HUES48 (cell line): Measurements from ENCODE around the gene MAPKAP1.

Experiments
- H3K27ac ChIP-seq: one replicate; pipeline ENCODE4 v1.7.0; 2013; ENCODE audit warnings: low read depth, low read length, inconsistent platforms
- H3K27me3 ChIP-seq: 2 replicates; pipeline ENCODE4 v1.6.1; 2013; ENCODE audit warnings: mild to moderate bottlenecking, low read length; ENCODE audit not compliant: control insufficient read depth, insufficient read depth
- H3K36me3 ChIP-seq: 2 replicates; pipeline ENCODE4 v1.6.1; 2013; ENCODE audit warnings: low read length; ENCODE audit not compliant: control insufficient read depth, insufficient read depth
- H3K4me1 ChIP-seq: 2 replicates; pipeline ENCODE4 v1.6.1; 2013; ENCODE audit warnings: mild to moderate bottlenecking, low read length; ENCODE audit not compliant: control insufficient read depth, insufficient read depth
- H3K4me3 ChIP-seq: 2 replicates; pipeline ENCODE4 v1.5.1; 2013; ENCODE audit warnings: mild to moderate bottlenecking, low read depth, low read length
- H3K9ac ChIP-seq: 2 replicates; pipeline ENCODE4 v1.6.1; 2013; ENCODE audit warnings: mild to moderate bottlenecking, low read depth, low read length, moderate library complexity
- H3K9me3 ChIP-seq: 2 replicates; pipeline ENCODE4 v1.6.1; 2013; ENCODE audit warnings: low read length; ENCODE audit not compliant: control insufficient read depth, insufficient read depth

The MAPKAP1 gene

GRCh38 chr9:125548141-125548540 is 158.9 kb downstream of the MAPKAP1 start:
- H3K9me3 ChIP-seq, result no peaks in the 10 kb centered on the region
- H3K9ac ChIP-seq, result no peak overlapping the region
- H3K4me3 ChIP-seq, result no peak overlapping the region
- H3K4me1 ChIP-seq, result peaks cover 19% of the 10 kb centered on the region
- H3K27me3 ChIP-seq, result no peaks in the 10 kb centered on the region
- H3K36me3 ChIP-seq, result 0 out of 2 replicates have a peak, but pooled peaks cover 4% of the 10 kb centered on the region
- no peak overlapping the region for H3K27ac ChIP-seq

DNA sequence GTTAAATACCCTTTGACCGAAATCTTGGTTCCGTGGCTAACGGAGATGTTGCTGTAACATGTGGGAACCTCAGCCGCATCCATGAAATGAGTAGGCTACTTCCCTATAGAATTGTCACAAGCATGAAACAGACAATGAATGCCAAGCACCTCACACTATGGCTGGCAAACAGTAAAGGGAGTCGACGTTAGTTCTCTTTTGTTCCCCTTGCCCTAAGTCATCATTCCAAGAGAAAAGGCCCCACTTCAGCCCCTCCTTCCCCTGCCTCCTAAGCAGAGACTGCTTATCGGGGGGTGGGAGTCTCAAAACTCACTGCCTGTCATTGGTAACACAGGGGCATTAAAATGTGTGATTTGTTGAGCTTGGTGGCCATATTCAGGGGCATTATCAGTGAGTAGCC is 159.6 kb downstream of the MAPKAP1 start:
- Histone ChIP-seq H3K4me3 (no peak overlapping the region), H3K9ac (no peak overlapping the region), H3K9me3 (no peaks in the 10 kb centered on the region), H3K27me3 (no peaks in the 10 kb centered on the region), H3K27ac (no peak overlapping the region), H3K4me1 (peaks cover 19% of the 10 kb centered on the region), H3K36me3 (0 out of 2 replicates have a peak, but pooled peaks cover 4% of the 10 kb centered on the region)

GRCh38 chr9:125545845-125546244 is 161.2 kb downstream of the MAPKAP1 start:
- H3K4me1 ChIP-seq, result peaks cover 13% of the 10 kb centered on the region
- H3K36me3 ChIP-seq, result peaks cover 4% of the 10 kb centered on the region; the same call in 1 of the 2 replicates
- H3K9me3 ChIP-seq, result no peaks in the 10 kb centered on the region
- no peak overlapping the region for H3K4me3 ChIP-seq
- H3K27me3 ChIP-seq, result no peaks in the 10 kb centered on the region
- no peak overlapping the region for H3K27ac ChIP-seq
- H3K9ac ChIP-seq, result no peak overlapping the region

DNA sequence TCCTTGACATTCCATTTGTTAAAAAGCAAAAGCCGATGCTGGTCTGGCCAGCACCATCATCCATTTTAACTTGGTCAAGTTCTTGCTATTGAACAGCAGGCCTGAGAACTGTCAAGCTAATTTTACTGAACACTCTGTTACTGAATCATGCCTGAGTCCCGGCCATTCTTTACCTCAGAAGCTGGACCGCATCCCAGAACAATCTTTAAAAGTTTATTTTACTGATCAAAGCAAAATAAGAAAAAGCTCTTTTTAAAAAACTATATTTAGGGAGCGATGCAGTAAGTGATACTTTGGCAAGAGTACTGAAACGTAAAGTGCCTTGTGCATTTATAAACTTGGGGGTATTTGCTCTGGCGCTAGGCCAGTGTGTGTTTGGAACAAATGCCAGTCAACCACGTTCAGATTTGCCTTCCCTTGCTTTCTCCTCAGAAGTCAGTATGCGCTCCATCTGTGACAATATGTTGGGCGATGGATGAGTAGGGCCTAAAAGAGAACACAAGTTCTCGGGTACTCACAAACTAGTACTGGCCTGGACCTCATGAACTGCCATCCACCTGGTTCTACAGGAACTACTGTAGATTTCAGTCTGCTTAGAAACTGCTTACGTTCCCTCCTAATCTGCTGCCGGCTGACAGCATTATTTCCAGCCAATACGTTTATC is 161.9 kb downstream of the MAPKAP1 start:
- no peaks in the 10 kb centered on the region for H3K9me3 ChIP-seq
- H3K36me3 ChIP-seq, result peaks cover 4% of the 10 kb centered on the region; the same call in 1 of the 2 replicates
- no peak overlapping the region for H3K4me3 ChIP-seq
- no peak overlapping the region for H3K27ac ChIP-seq
- H3K27me3 ChIP-seq, result no peaks in the 10 kb centered on the region
- H3K4me1 ChIP-seq, result peaks cover 13% of the 10 kb centered on the region
- H3K9ac ChIP-seq, result no peak overlapping the region

GRCh38 chr9:125544484-125544883 is 162.5 kb downstream of the MAPKAP1 start:
- Histone ChIP-seq H3K27ac (no peak overlapping the region), H3K4me3 (no peak overlapping the region), H3K4me1 (peaks cover 13% of the 10 kb centered on the region), H3K9ac (no peak overlapping the region), H3K27me3 (no peaks in the 10 kb centered on the region), H3K9me3 (no peaks in the 10 kb centered on the region), H3K36me3 (no peaks in the 10 kb centered on the region; the same call in 1 of the 2 replicates)

DNA sequence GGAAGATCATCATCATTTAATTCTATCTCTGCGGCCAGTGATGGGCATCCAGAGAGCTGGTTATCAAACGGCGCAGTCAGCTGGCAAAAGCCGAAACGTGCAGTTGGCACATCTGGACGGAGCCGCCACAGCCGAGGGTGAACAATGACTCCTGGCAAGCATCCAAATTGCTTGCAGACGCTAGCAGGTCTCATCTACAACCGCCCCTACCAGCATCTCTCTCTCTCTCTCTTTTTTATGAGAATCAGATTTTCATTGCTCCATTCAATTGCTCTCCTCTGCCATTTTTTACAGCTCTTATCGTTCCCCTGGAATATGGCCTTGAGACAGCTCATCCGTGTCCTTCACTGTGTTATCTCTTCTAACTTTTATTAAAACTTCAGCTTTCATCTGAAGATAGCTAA is 165.2 kb downstream of the MAPKAP1 start:
- no peak overlapping the region for H3K27ac ChIP-seq

DNA sequence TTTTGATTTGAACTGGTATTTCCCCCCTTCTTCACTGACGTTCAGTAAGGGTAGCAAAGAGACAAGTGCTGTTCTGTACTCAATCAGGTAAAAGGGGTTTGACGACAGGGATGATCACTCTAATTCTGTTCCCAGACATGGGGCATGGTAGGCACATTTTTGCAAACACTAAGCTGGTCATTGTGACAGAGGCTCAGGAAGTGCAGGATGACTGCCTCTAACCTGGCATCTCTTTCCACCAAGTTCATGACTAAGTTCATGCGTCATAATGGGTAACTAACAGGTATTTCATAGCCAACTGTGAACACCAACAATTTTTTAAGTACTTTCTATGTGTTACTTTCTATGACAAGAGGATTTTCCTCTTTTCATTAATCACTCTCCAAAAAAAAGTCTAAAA is 166.5 kb downstream of the MAPKAP1 start:
- H3K9ac ChIP-seq, result no peak overlapping the region

More for the DNA sequence above, 165.2 kb downstream of the MAPKAP1 start:
- H3K4me1 ChIP-seq, result peaks cover under 1% of the 10 kb centered on the region; the same call in 1 of the 2 replicates
- H3K36me3 ChIP-seq, result no peaks in the 10 kb centered on the region; the same call in 1 of the 2 replicates
- no peaks in the 10 kb centered on the region for H3K27me3 ChIP-seq
- H3K9ac ChIP-seq, result no peak overlapping the region
- H3K4me3 ChIP-seq, result no peak overlapping the region
- H3K9me3 ChIP-seq, result no peaks in the 10 kb centered on the region

GRCh38 chr9:125538092-125538473 is 168.9 kb downstream of the MAPKAP1 start:
- no peak overlapping the region for H3K27ac ChIP-seq
- H3K9ac ChIP-seq, result no peak overlapping the region
- no peaks in the 10 kb centered on the region for H3K27me3 ChIP-seq
- H3K4me3 ChIP-seq, result no peak overlapping the region
- no peaks in the 10 kb centered on the region; the same call in 1 of the 2 replicates for H3K36me3 ChIP-seq
- no peaks in the 10 kb centered on the region for H3K4me1 ChIP-seq
- no peaks in the 10 kb centered on the region for H3K9me3 ChIP-seq

More for the DNA sequence above, 166.5 kb downstream of the MAPKAP1 start:
- Histone ChIP-seq H3K27me3 (no peaks in the 10 kb centered on the region), H3K36me3 (no peaks in the 10 kb centered on the region; the same call in 1 of the 2 replicates), H3K9me3 (no peaks in the 10 kb centered on the region), H3K4me1 (no peaks in the 10 kb centered on the region), H3K4me3 (no peak overlapping the region), H3K27ac (no peak overlapping the region)

DNA sequence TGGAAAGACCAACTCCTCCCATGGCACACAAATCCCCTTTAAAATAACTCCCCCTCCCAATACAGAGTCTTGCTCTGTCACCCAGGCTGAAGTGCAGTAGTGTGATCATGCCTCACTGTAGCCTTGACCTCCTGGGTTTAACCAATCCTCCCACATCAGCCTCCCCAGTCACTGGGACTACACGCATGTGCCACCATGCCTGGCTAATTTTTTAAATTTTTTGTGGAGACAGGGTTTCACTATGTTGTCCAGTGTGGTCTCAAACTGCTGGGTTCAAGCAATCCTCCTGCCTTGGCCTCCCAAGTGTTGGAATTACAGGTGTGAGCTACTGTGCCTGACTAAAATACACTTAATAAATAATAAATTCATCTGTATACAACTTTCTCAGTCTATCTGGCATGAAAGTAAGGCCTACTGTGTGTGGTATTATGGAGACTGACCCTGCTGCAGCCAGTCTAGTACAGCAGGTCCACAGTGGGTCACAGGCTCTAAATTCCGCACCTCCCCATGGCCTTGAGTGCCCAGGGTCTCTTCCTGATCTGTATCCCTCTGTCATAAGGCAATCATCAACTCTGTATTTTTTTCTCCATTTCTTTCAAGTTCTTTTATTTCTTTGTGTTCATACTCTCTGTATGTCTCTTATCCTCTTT is 169.4 kb downstream of the MAPKAP1 start:
- Histone ChIP-seq H3K4me1 (no peaks in the 10 kb centered on the region), H3K27me3 (no peaks in the 10 kb centered on the region), H3K27ac (no peak overlapping the region), H3K36me3 (no peaks in the 10 kb centered on the region; the same call in 1 of the 2 replicates), H3K9me3 (no peaks in the 10 kb centered on the region), H3K9ac (no peak overlapping the region), H3K4me3 (no peak overlapping the region)

GRCh38 chr9:125536776-125537175 is 170.2 kb downstream of the MAPKAP1 start:
- no peak overlapping the region for H3K27ac ChIP-seq
- H3K9me3 ChIP-seq, result no peaks in the 10 kb centered on the region
- H3K4me3 ChIP-seq, result no peak overlapping the region
- no peaks in the 10 kb centered on the region for H3K4me1 ChIP-seq
- H3K36me3 ChIP-seq, result no peaks in the 10 kb centered on the region; the same call in 1 of the 2 replicates
- no peak overlapping the region for H3K9ac ChIP-seq
- H3K27me3 ChIP-seq, result no peaks in the 10 kb centered on the region

- no peaks in the 10 kb centered on the region for H3K9me3 ChIP-seq
- no peak overlapping the region for H3K27ac ChIP-seq
- H3K9ac ChIP-seq, result no peak overlapping the region
- H3K27me3 ChIP-seq, result no peaks in the 10 kb centered on the region
- H3K36me3 ChIP-seq, result no peaks in the 10 kb centered on the region
- no peak overlapping the region for H3K4me3 ChIP-seq
- no peaks in the 10 kb centered on the region for H3K4me1 ChIP-seq
Measured at GRCh38 chr9:125536167-125536772, 170.7 kb downstream of the MAPKAP1 start.
